Measurements from ENCODE around the gene DNAH9. TPM values are rescaled to one million over a fixed set of nuclear protein-coding genes. Genes with fewer than 3 reads are reported as not detected.

DNAH9 gene
- total and polyA plus RNA-seq, 2 of the 8 experiments (the other 6 are each of a cell fraction or from before 2014, with no cell fraction given): 0.21 to 0.86 TPM

DNA sequence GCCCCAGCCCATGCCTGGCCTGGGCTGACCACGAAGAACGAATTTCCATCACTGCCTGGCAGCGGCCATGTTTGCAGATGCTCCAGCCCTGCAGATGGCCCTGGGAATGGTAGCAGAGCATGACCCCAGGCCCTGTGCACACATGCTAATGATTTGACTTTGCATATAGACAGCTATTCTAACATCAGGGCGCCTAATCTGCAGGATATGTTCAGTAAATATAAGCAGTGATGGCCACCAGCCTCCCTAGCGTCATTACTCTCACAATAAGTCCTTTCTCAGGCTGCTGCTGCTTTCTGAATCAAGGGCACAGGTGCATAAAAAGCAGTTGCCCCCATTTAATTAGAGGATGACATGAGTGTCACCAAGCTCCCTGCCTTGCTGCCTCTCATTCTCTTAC, 24.2 kb downstream of the DNAH9 start:
- H3K9ac ChIP-seq (replicated peaks in 1 of 4; ENCODE audit: extremely low read depth in 1 of 4, low read depth in 3 of 4, low read length in 3 of 4): no peak overlapping the region
- H3K4me1 ChIP-seq (replicated peaks in 1 of 4; ENCODE audit: control insufficient read depth in 3 of 4, insufficient read depth in 4 of 4, low read length in 3 of 4): no peaks in the 10 kb centered on the region
- no peak overlapping the region for H3K4me2 ChIP-seq (ENCODE audit: insufficient read depth in 1 of 2, low read depth in 2 of 2, low read length in 2 of 2)
- no peak for DNase-seq (ENCODE audit: low read depth in 1 of 2, low spot score in 2 of 2)
- no peaks in the 10 kb centered on the region for H3K27me3 ChIP-seq (replicated peaks in 1 of 4; ENCODE audit: control insufficient read depth in 3 of 4, extremely low read depth in 1 of 4, insufficient read depth in 3 of 4, low read length in 3 of 4)
- no peaks in the 10 kb centered on the region for H3K79me2 ChIP-seq (ENCODE audit: control insufficient read depth in 1 of 2, insufficient read depth in 2 of 2, low read length in 2 of 2)
- no peak overlapping the region for H3K18ac ChIP-seq (ENCODE audit: extremely low read depth, low read length)
- no peak overlapping the region for H3K23ac ChIP-seq (ENCODE audit: insufficient read length)
- H3K4me3 ChIP-seq (ENCODE audit: extremely low read depth in 1 of 4, insufficient read depth in 2 of 4, low read depth in 3 of 4, low read length in 4 of 4): no peak overlapping the region
- H3K27ac ChIP-seq (ENCODE audit: low read depth, low read length): no peak overlapping the region
- 90% methylated on average over 5 of the region's 5 CpGs; no CpG with 5 or more reads in 1 of the 2 experiments for WGBS, 2 experiments (ENCODE audit: extremely low coverage in 1 of 2, insufficient coverage in 1 of 2, insufficient read length in 1 of 2, insufficient replicate concordance in 2 of 2, low coverage in 1 of 2, low lambda C conversion rate in 2 of 2, missing lambda C conversion rate in 1 of 2)
- H2BK5ac ChIP-seq (ENCODE audit: low read depth, low read length): no peak overlapping the region
- no peak overlapping the region for H2BK12ac ChIP-seq (ENCODE audit: low read depth, low read length)
- H4K91ac ChIP-seq (replicated peaks; ENCODE audit: insufficient read length, low read length): no peak overlapping the region
- no peaks in the 10 kb centered on the region for H3K23me2 ChIP-seq (ENCODE audit: low read depth, low read length)
- no peaks in the 10 kb centered on the region for H3K36me3 ChIP-seq (ENCODE audit: control insufficient read depth in 2 of 4, insufficient read depth in 4 of 4, low read length in 3 of 4)
- no peak overlapping the region for H3K56ac ChIP-seq (replicated peaks; ENCODE audit: insufficient read length, low read depth, low read length)
- POLR2A ChIA-PET (ENCODE audit: partially characterized antibody): no interaction called here
- no peak overlapping the region for H2AK5ac ChIP-seq (ENCODE audit: low read depth, low read length)
- FAIRE-seq: no peak
- CTCF ChIA-PET (ENCODE audit: partially characterized antibody): interaction anchor here (2.5 kb wide), 1 partner anchor 22 kb away, joined by 9 read pairs; no protein-coding TSS in a partner anchor
- no peak overlapping the region for H2BK120ac ChIP-seq (replicated peaks; ENCODE audit: low read depth, low read length)
- H4K5ac ChIP-seq (ENCODE audit: insufficient read length, low read depth, low read length): no peak overlapping the region
- no peak overlapping the region; the same call in 1 of the 2 replicates for H2AFZ ChIP-seq (ENCODE audit: low read length)
- no peak overlapping the region for H4K8ac ChIP-seq (ENCODE audit: extremely low read depth, insufficient read depth, low read length)
- no peak overlapping the region for H3K14ac ChIP-seq (ENCODE audit: insufficient read length)
- no peak overlapping the region for H2BK20ac ChIP-seq (ENCODE audit: low read length)
- H3K79me1 ChIP-seq (ENCODE audit: low read depth, low read length): no peaks in the 10 kb centered on the region; the same call in 1 of the 2 replicates
- H3K9me3 ChIP-seq (ENCODE audit: insufficient read depth in 2 of 2, low read depth in 1 of 2, low read length in 1 of 2): no peaks in the 10 kb centered on the region
- no peaks in the 10 kb centered on the region for H4K20me1 ChIP-seq (replicated peaks in 1 of 2; ENCODE audit: control insufficient read depth in 1 of 2, insufficient read depth in 2 of 2, low read length in 2 of 2)
- no peak overlapping the region for H2BK15ac ChIP-seq (ENCODE audit: low read length)
- H3K4ac ChIP-seq (replicated peaks; ENCODE audit: insufficient read length, low read depth, low read length): no peak overlapping the region
- TF ChIP-seq EZH2 (IDR thresholded peaks at IDR 0.05; ENCODE audit: low read depth, low read length, severe bottlenecking) (no peak), JUND (IDR thresholded peaks at IDR 0.05; ENCODE audit: low read length) (no peak), ZNF274 (IDR thresholded peaks at IDR 0.05; ENCODE audit: borderline replicate concordance, extremely low read depth, low read length) (no peak), SIRT6 (IDR thresholded peaks at IDR 0.05; ENCODE audit: low read length) (no peak), SAP30 (IDR thresholded peaks at IDR 0.05; ENCODE audit: insufficient read depth, insufficient replicate concordance, low read length) (no peak), TEAD4 (IDR thresholded peaks at IDR 0.05; ENCODE audit: low read depth, low read length) (no peak), BCL11A (IDR thresholded peaks at IDR 0.05; ENCODE audit: low read depth in 2 of 2, low read length in 2 of 2) (no peak), GTF2F1 (IDR thresholded peaks at IDR 0.05; ENCODE audit: borderline replicate concordance, low read depth, low read length) (no peak), EP300 (IDR thresholded peaks at IDR 0.05; ENCODE audit: borderline replicate concordance in 1 of 2, low read depth in 2 of 2, low read length in 2 of 2) (no peak), SIN3A (conservative IDR thresholded peaks at IDR 0.05 in 1 of 2, IDR thresholded peaks at IDR 0.05 in 1 of 2; ENCODE audit: low read depth in 1 of 2, low read length in 2 of 2) (no peak), MAFK (IDR thresholded peaks at IDR 0.05; ENCODE audit: low read depth, low read length) (no peak)

Measured in H1 (cell line).